ENCODE measurements around the gene GRIFIN. TPM values are rescaled to one million over a fixed set of nuclear protein-coding genes. Genes with fewer than 3 reads are reported as not detected.

GRIFIN gene
- total and polyA plus RNA-seq, 9 of the 15 experiments (the other 6 are each of a cell fraction or from before 2014, with no cell fraction given), result not detected

- TF ChIP-seq, protein P1, sequence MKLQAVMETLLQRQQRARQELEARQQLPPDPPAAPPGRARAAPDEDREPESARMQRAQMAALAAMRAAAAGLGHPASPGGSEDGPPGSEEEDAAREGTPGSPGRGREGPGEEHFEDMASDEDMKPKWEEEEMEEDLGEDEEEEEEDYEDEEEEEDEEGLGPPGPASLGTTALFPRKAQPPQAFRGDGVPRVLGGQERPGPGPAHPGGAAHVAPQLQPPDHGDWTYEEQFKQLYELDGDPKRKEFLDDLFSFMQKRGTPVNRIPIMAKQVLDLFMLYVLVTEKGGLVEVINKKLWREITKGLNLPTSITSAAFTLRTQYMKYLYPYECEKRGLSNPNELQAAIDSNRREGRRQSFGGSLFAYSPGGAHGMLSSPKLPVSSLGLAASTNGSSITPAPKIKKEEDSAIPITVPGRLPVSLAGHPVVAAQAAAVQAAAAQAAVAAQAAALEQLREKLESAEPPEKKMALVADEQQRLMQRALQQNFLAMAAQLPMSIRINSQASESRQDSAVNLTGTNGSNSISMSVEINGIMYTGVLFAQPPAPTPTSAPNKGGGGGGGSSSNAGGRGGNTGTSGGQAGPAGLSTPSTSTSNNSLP (IDR thresholded peaks at IDR 0.05; ENCODE audit: borderline replicate concordance, low read depth, low read length), result no peak
- 0 out of 2 replicates have a peak, but pooled peaks have one; percentile 14 for TF ChIP-seq DPF2 (IDR thresholded peaks at IDR 0.05)
- TF ChIP-seq SIN3A (IDR thresholded peaks at IDR 0.05; ENCODE audit: borderline replicate concordance in 2 of 2, control insufficient read depth in 1 of 2, low read depth in 2 of 2, low read length in 2 of 2), result no peak
- no peak for TF ChIP-seq HMGN3 (IDR thresholded peaks at IDR 0.05; ENCODE audit: borderline replicate concordance, extremely low read depth, insufficient read length, low read depth, low read length)
- peak; percentile 84 for TF ChIP-seq PCBP1 (IDR thresholded peaks at IDR 0.05; ENCODE audit: low read depth, low read length, poor library complexity, severe bottlenecking)
- TF ChIP-seq STAT5B (CRISPR knock-in tag; IDR thresholded peaks at IDR 0.05), result no peak
- TF ChIP-seq ZNF143 (CRISPR knock-in tag; IDR thresholded peaks at IDR 0.05), result no peak
- TF ChIP-seq SAFB (IDR thresholded peaks at IDR 0.05; ENCODE audit: borderline replicate concordance, low read depth, low read length), result no peak
- TF ChIP-seq, protein P2, sequence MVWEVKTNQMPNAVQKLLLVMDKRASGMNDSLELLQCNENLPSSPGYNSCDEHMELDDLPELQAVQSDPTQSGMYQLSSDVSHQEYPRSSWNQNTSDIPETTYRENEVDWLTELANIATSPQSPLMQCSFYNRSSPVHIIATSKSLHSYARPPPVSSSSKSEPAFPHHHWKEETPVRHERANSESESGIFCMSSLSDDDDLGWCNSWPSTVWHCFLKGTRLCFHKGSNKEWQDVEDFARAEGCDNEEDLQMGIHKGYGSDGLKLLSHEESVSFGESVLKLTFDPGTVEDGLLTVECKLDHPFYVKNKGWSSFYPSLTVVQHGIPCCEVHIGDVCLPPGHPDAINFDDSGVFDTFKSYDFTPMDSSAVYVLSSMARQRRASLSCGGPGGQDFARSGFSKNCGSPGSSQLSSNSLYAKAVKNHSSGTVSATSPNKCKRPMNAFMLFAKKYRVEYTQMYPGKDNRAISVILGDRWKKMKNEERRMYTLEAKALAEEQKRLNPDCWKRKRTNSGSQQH (CRISPR knock-in tag; IDR thresholded peaks at IDR 0.05), result no peak
- TF ChIP-seq TARDBP (IDR thresholded peaks at IDR 0.05), result no peak
- no peak for TF ChIP-seq KLF6 (CRISPR knock-in tag; IDR thresholded peaks at IDR 0.05; ENCODE audit: borderline replicate concordance)
- TF ChIP-seq, protein P3, sequence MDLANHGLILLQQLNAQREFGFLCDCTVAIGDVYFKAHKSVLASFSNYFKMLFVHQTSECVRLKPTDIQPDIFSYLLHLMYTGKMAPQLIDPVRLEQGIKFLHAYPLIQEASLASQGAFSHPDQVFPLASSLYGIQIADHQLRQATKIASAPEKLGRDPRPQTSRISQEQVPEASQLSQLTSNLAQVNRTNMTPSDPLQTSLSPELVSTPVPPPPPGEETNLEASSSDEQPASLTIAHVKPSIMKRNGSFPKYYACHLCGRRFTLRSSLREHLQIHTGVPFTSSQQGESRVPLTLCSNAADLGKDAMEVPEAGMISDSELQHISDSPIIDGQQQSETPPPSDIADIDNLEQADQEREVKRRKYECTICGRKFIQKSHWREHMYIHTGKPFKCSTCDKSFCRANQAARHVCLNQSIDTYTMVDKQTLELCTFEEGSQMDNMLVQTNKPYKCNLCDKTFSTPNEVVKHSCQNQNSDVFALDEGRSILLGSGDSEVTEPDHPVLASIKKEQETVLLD (IDR thresholded peaks at IDR 0.05), result 0 out of 2 replicates have a peak, but pooled peaks have one; percentile 5
- TF ChIP-seq, protein P4, sequence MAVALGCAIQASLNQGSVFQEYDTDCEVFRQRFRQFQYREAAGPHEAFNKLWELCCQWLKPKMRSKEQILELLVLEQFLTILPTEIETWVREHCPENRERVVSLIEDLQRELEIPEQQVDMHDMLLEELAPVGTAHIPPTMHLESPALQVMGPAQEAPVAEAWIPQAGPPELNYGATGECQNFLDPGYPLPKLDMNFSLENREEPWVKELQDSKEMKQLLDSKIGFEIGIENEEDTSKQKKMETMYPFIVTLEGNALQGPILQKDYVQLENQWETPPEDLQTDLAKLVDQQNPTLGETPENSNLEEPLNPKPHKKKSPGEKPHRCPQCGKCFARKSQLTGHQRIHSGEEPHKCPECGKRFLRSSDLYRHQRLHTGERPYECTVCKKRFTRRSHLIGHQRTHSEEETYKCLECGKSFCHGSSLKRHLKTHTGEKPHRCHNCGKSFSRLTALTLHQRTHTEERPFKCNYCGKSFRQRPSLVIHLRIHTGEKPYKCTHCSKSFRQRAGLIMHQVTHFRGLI (CRISPR knock-in tag; IDR thresholded peaks at IDR 0.05), result no peak
- TF ChIP-seq ESRRB (CRISPR knock-in tag; IDR thresholded peaks at IDR 0.05; ENCODE audit: borderline replicate concordance), result no peak
- no peak for TF ChIP-seq ARID1B (IDR thresholded peaks at IDR 0.05)
- TF ChIP-seq ZFX (CRISPR knock-in tag; IDR thresholded peaks at IDR 0.05), result peak; percentile 29; the same call in 1 of the 2 replicates
- no peak for TF ChIP-seq KAT7 (CRISPR knock-in tag; IDR thresholded peaks at IDR 0.05; ENCODE audit: borderline replicate concordance)
- TF ChIP-seq SMARCE1 (IDR thresholded peaks at IDR 0.05), result no peak
- no peak for TF ChIP-seq ZNF408 (CRISPR knock-in tag; IDR thresholded peaks at IDR 0.05; ENCODE audit: low read depth)
- TF ChIP-seq KDM2B (CRISPR knock-in tag; IDR thresholded peaks at IDR 0.05), result no peak
- TF ChIP-seq, protein P5, sequence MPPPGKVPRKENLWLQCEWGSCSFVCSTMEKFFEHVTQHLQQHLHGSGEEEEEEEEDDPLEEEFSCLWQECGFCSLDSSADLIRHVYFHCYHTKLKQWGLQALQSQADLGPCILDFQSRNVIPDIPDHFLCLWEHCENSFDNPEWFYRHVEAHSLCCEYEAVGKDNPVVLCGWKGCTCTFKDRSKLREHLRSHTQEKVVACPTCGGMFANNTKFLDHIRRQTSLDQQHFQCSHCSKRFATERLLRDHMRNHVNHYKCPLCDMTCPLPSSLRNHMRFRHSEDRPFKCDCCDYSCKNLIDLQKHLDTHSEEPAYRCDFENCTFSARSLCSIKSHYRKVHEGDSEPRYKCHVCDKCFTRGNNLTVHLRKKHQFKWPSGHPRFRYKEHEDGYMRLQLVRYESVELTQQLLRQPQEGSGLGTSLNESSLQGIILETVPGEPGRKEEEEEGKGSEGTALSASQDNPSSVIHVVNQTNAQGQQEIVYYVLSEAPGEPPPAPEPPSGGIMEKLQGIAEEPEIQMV (tag; conservative IDR thresholded peaks at IDR 0.05; ENCODE audit: low read depth), result no peak
- no peak for TF ChIP-seq MCM5 (IDR thresholded peaks at IDR 0.05; ENCODE audit: low read depth)
Observed at GRCh38 chr7:2452074-2452507, 24.1 kb downstream of the GRIFIN start (continued).
